Gastrocnemius medialis (tissue), 4 donors: Measurements from ENCODE around the gene DIP2A.

Experiments
- CTCF ChIP-seq, 5 experiments: fragments of 450-650 bp in 3 of 5; fragments of 200-600 bp in 2 of 5; sonication (generic) in 2 of 5; IDR thresholded peaks in 4 of 5; conservative IDR thresholded peaks in 1 of 5; 1 replicate in 4 of 5; 2 replicates in 1 of 5; pipeline ENCODE4 v1.5.1; 2016 to 2019; ENCODE audit warnings: antibody characterized with exemption in 5 of 5, mild to moderate bottlenecking in 3 of 5, moderate library complexity in 3 of 5
- POLR2A ChIP-seq, 2 donors: fragments of 450-650 bp; IDR thresholded peaks; one replicate each; pipeline ENCODE4 v1.6.1; 2017; ENCODE audit warnings: antibody characterized with exemption in 2 of 2, mild to moderate bottlenecking in 2 of 2, moderate library complexity in 2 of 2

GRCh38 chr21:46434322-46434958 lies 24.3 kb upstream of the DIP2A start:
- TF ChIP-seq POLR2A (IDR thresholded peaks at IDR 0.05): no peak
- TF ChIP-seq CTCF (IDR thresholded peaks at IDR 0.05 in 4 of 5, conservative IDR thresholded peaks at IDR 0.05 in 1 of 5): no peak
